HEK293 (cell line): ENCODE measurements around the gene TMEM233.

Source experiments
- ELK4 ChIP-seq: IDR thresholded peaks from 2 replicates; pipeline ENCODE4 v1.6.1; 2011; ENCODE audit warnings: mild to moderate bottlenecking, low read depth, low read length, borderline replicate concordance
- PRDM1 ChIP-seq: fragments of 450-650 bp; formaldehyde crosslinking; IDR thresholded peaks from 2 replicates; pipeline ENCODE4; 2016; ENCODE audit warnings: missing biosample characterization, missing genetic modification characterization
- ZNF645 ChIP-seq: fragments of 450-650 bp; formaldehyde crosslinking; IDR thresholded peaks from 2 replicates; pipeline ENCODE4; 2016; ENCODE audit warnings: missing biosample characterization, missing genetic modification characterization

GRCh38 chr12:119627019-119627643, 33.6 kb downstream of the TMEM233 start:
- TF ChIP-seq ELK4, result no peak
- no peak for TF ChIP-seq ZNF645 (tag by site-specific recombination)
- no peak for TF ChIP-seq PRDM1 (tag by site-specific recombination)
